Activated T-helper 1 cell treated with anti-CD3 and anti-CD28 coated beads, Interleukin-12 subunit alpha, Interleukin-12 subunit beta, Interleukin-2, Interleukin-4 antibody, amounts not matched to agents 30 ng/mL and 10 ng/mL and 1 ng/mL, durations not matched to agents 14 hours and 24 hours and 36 hours (primary cell): ENCODE results near the gene R3HDM1. TPM values are rescaled to one million over a fixed set of nuclear protein-coding genes. Genes with fewer than 3 reads are reported as not detected.
"Not testable (repeated sequence)": the region's sequence is repeated elsewhere in the genome, so short reads cannot be mapped to it uniquely, and the experiment has no call there.

Experiments
- DNase-seq: peaks from one replicate; pipeline ENCODE4 v3.0.0; 2021; ENCODE audit warnings: low spot score
- H3K27ac Mint-ChIP-seq: one replicate; pipeline ENCODE4 v1.8.0; 2021; ENCODE audit warnings: mild to moderate bottlenecking, mixed read lengths
- H3K27me3 Mint-ChIP-seq: one replicate; pipeline ENCODE4 v1.8.0; 2022; ENCODE audit warnings: mild to moderate bottlenecking, moderate library complexity, mixed read lengths; ENCODE audit not compliant: insufficient read depth
- H3K36me3 Mint-ChIP-seq: one replicate; pipeline ENCODE4 v1.8.0; 2021; ENCODE audit warnings: low read depth, mixed read lengths
- H3K4me1 Mint-ChIP-seq: one replicate; pipeline ENCODE4 v1.8.0; 2021; ENCODE audit warnings: low read depth, mixed read lengths
- H3K4me3 Mint-ChIP-seq: one replicate; pipeline ENCODE4 v1.8.0; 2021; ENCODE audit warnings: mild to moderate bottlenecking, moderate library complexity, mixed read lengths
- H3K9me3 Mint-ChIP-seq: one replicate; pipeline ENCODE4 v1.8.0; 2021; ENCODE audit warnings: mixed read lengths
- intact Hi-C: fragments of 100-400 bp; cut with micrococcal nuclease; formaldehyde crosslinking; loops from one replicate; pipeline ENCODE4 v1.15.1; 2024
- total RNA-seq: library from RNA; stranded (reverse); gene quantifications from 2 replicates; pipeline ENCODE4 v1.2.3, GENCODE V29; 2022

Gene R3HDM1
- total RNA-seq: 63.0 and 64.0 TPM in 2 replicates

DNA sequence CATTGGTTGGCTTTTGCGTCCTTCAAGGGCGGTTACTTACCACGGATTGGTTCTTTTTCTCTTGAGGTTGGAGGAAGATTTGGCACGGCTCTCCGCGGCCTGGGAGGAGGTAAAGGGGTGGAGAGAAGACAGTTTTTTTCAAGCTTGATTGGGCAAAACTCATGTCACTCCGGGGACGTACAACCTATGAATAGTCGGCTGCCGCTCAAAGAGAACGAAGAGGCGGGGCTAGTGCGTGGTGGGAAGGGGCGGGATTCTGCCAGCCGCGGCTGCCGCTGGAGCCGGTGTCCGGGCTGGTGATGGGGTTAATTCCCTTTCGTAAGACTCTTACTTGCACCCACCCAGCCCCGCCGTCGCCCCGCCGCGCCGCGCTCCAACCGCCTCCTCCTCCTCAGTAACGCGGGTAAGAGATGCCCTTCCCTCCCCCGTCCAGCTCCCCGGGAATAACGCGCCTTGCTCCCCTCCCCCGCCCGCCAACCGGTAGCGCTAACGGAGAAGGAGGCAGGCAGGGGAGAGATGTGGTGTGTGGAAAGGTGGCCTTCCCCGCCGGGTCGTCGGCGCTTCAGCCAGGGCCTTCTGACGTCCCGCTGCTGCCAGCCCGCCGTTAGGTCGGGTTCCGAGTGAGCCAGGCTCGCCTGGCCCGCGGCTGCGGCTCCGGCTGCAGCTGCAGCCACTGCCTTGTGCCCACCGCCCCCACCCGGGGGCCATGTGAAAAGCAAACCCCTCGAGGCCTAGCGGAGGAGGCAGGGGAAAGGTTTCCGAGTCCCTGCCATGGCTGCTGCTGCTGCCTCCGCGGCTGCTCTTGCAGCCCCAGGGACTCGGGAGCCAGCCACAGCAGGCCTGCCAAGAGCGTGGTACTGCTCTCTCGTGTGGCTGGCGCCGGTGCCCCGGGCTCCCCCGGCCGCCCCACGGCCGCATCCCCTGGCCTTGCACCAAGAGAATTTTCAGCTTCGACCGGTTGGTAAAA lies at the start of gene R3HDM1:
Gene R3HDM1 (plus strand): TSS at position 254 of the 967 bp plus-strand sequence. CDS start 73,362 bp downstream, outside the sequence.
- Mint-ChIP-seq H3K36me3 (peaks cover 3% of the 10 kb centered on the region), H3K4me3 (no peak within 1 kb of the TSS), H3K27ac (peak within 1 kb of the TSS; percentile 83), H3K27me3 (no peaks in the 10 kb centered on the region), H3K4me1 (peaks cover 17% of the 10 kb centered on the region), H3K9me3 (no peaks in the 10 kb centered on the region)
- DNase-seq: peak; percentile 95
- intact Hi-C loops: loop anchor here (1.0 to 5.0 kb wide), 10 partner anchors 133 to 1409 kb away; partner anchors contain the start of genes CCNT2 and RAB3GAP1

DNA sequence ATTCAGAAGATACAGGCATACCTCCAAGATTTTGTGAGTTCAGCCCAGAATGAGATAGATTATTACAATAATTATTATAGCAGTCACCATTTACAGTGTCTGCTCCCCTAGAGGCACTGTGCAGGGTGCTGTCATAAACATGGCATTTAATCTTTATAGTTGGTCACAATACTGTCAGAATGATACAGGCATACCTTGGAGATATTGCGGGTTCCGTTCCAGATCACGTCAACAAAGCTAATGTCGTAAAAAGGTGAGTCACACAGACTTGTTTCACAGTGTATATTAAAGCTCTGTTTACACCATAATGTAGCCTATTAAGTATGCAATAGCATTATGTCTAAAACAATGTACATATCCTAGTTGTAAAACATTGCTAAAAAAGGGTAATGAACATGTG lies 45.8 kb upstream of the R3HDM1 start:
- Mint-ChIP-seq H3K4me1 (no peaks in the 10 kb centered on the region), H3K27me3 (peaks cover 1% of the 10 kb centered on the region), H3K27ac (no peak overlapping the region), H3K36me3 (no peaks in the 10 kb centered on the region), H3K4me3 (no peak overlapping the region), H3K9me3 (peaks cover 16% of the 10 kb centered on the region)
- no peak for DNase-seq
- intact Hi-C loops: no loop called here

DNA sequence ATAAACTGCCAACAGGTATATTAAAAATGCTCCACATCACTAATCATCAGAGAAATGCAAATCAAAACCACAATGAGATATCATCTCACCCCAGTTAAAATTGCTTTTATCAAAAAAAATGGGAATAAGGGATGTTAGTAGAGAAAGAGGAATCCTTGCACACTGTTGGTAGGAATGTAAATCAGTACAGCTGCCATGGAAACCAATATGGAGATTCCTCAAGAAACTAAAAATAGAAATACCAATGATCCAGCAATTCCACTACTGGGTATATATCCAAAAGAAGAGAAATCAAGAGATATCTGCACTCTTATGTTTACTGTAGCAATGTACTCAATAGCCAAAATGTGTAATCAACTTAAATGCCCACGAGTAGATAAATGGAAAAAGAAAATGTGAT lies 40.9 kb upstream of the R3HDM1 start:
- DNase-seq: no peak
- peaks cover 13% of the 10 kb centered on the region for H3K9me3 Mint-ChIP-seq
- H3K27ac Mint-ChIP-seq: no peak overlapping the region
- H3K4me3 Mint-ChIP-seq: no peak overlapping the region
- H3K36me3 Mint-ChIP-seq: no peaks in the 10 kb centered on the region
- intact Hi-C loops: no loop called here
- H3K4me1 Mint-ChIP-seq: no peaks in the 10 kb centered on the region
- no peaks in the 10 kb centered on the region for H3K27me3 Mint-ChIP-seq

DNA sequence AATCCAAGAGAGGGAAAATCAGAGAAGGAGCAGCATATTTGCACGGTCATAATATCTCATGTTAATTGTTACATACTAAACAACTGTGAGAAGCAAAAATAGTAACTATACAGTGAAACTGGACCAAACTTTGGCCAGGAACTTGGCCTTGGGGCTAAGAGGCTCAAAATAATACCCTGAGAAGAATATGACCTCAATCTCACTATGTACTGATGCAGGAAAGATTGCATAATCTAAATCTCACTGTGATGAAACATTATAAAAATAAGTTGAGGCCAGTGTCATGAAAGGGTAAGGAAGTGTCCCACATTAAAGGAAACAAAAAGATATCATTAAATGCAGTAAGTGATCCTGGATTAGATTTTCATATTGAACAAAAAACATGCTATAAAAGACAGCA lies 36.8 kb upstream of the R3HDM1 start:
- Mint-ChIP-seq H3K27ac (no peak overlapping the region), H3K4me1 (no peaks in the 10 kb centered on the region), H3K27me3 (no peaks in the 10 kb centered on the region), H3K36me3 (peaks cover 7% of the 10 kb centered on the region), H3K9me3 (peaks cover 18% of the 10 kb centered on the region), H3K4me3 (no peak overlapping the region)
- no peak for DNase-seq
- intact Hi-C loops: no loop called here

DNA sequence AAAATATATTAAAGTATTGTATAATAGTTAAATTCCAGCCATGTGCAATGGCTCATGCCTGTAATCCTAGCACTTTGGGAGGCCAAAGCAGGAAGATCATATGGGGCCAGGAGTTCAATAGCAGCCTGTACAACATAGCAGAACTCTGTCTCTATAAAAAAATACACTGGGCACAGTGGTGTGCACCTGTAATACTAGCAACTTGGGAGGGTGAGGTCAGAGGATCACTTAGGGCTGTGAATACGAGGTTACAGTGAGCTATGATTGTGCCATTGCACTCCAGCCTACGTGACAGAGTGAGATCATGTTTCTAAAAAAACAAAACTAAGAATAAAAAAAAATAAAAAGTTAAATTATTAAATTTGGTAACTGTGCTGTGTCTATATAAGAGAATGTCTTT lies 36.4 kb upstream of the R3HDM1 start:
- Mint-ChIP-seq H3K36me3 (peaks cover 8% of the 10 kb centered on the region), H3K9me3 (peaks cover 22% of the 10 kb centered on the region), H3K27ac (no peak overlapping the region), H3K4me3 (no peak overlapping the region), H3K27me3 (no peaks in the 10 kb centered on the region), H3K4me1 (no peaks in the 10 kb centered on the region)
- intact Hi-C loops: no loop called here
- DNase-seq: no peak

DNA sequence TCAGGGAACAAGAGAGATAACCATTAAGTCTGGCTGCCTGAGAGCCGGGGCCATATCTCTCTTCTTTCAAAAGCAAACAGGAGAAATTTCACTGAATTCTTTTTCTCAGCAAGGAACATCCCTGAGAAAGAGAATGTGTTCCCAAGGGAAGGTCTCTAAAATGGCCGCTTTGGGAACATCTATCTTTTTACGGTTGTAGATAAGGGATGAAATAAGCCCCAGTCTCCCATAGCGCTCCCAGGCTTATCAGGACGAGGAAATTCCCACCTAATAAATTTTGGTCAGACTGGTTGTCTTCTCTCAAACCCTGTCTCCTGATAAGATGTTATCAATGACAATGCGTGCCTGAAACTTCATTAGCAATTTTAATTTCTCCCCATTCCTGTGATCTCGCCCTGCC lies 32.7 kb upstream of the R3HDM1 start:
- H3K27me3 Mint-ChIP-seq, H3K27ac Mint-ChIP-seq, intact Hi-C loops, DNase-seq, H3K4me3 Mint-ChIP-seq, H3K4me1 Mint-ChIP-seq: not testable (repeated sequence)
- peaks cover 22% of the 10 kb centered on the region for H3K9me3 Mint-ChIP-seq
- peaks cover 11% of the 10 kb centered on the region for H3K36me3 Mint-ChIP-seq

DNA sequence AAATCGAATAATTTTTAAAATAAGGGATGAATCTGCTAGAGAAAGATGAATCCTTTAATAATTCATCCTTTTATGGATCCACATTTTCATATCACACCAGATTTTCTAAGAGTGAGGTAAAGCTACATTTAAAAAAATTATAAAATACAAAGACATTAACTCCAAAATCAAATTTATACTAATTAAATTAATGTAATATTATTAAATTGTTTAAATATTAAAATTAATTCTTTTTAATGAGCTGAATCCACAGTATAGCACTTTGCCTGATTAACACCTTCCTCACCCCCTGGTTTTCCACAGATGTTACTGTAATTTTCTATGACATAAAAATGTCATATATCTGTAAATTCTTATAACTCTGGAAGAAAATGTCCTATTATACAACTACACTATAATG lies 26.5 kb upstream of the R3HDM1 start:
- DNase-seq: no peak
- Mint-ChIP-seq H3K4me1 (no peaks in the 10 kb centered on the region), H3K36me3 (peaks cover 3% of the 10 kb centered on the region), H3K27me3 (no peaks in the 10 kb centered on the region), H3K4me3 (no peak overlapping the region), H3K9me3 (peaks cover under 1% of the 10 kb centered on the region), H3K27ac (no peak overlapping the region)
- intact Hi-C loops: no loop called here

DNA sequence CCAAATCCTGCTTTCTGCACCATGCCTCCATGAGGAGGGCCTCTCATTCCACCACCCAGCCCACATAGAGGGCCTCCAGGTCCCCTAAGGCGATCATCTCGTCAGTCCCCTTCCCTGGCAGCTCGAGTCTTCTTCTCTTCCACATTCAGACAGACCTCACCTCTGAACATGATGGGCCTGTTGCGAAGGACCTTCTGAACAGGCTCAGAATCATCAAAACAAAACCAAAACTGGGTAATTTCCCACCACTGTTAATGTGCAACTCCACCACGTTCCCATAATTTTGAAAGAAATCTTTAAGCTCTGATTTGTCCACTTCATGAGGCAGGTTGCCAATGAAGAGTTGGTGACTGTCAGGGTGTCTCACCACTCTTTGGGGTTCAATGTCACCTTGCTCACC lies 20.7 kb upstream of the R3HDM1 start:
- Mint-ChIP-seq H3K4me3 (no peak overlapping the region), H3K27ac (no peak overlapping the region), H3K36me3 (peaks cover 2% of the 10 kb centered on the region), H3K27me3 (no peaks in the 10 kb centered on the region), H3K9me3 (peaks cover 3% of the 10 kb centered on the region), H3K4me1 (peaks cover 4% of the 10 kb centered on the region)
- no peak for DNase-seq
- intact Hi-C loops: no loop called here

DNA sequence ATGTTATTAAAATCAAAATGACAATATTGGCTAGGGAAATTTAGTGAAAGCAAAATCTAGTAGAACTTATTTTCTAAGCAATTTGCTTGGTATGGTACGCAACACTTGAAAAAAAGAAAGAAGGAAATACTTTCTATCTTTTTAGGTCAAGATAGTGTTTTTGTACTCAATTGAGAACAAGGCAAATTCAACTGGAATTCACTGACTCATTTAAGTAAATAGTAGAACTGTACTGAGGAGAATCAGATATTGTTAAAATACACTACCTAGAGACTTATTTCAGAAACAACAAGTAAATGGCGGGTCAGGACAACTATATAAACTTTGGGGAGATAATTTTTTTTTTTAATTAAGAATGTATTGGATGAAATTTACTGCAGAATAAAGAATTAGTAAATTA lies 19.2 kb upstream of the R3HDM1 start:
- Mint-ChIP-seq H3K27me3 (no peaks in the 10 kb centered on the region), H3K9me3 (peaks cover 3% of the 10 kb centered on the region)

DNA sequence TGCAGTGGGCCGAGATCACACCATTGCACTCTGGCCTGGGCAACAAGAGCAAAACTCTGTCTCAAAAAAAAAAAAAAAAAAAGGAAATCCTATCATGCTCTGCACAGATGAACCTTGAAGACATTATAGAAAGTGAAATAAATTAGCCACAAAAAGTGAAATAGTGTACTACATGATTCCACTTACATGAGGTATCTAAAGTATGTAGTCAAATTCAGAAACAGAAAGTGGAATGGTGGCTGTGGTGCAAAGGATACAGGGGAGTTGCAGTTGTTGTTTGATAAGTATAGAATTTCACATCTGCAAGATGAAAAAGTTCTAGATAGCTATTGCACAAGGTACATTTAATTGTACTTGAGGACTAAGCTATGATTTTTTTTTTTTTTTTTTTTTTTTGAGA lies 5.5 kb upstream of the R3HDM1 start:
- H3K9me3 Mint-ChIP-seq: no peaks in the 10 kb centered on the region
- H3K36me3 Mint-ChIP-seq: peaks cover 7% of the 10 kb centered on the region
- no peak overlapping the region for H3K4me3 Mint-ChIP-seq
- H3K27me3 Mint-ChIP-seq: no peaks in the 10 kb centered on the region
- intact Hi-C loops: no loop called here
- DNase-seq: no peak
- peaks cover 17% of the 10 kb centered on the region for H3K4me1 Mint-ChIP-seq
- no peak overlapping the region for H3K27ac Mint-ChIP-seq

More for the DNA sequence above, 19.2 kb upstream of the R3HDM1 start:
- Mint-ChIP-seq H3K36me3 (peaks cover 2% of the 10 kb centered on the region), H3K27ac (no peak overlapping the region), H3K4me1 (peaks cover 4% of the 10 kb centered on the region), H3K4me3 (no peak overlapping the region)
- no peak for DNase-seq
- intact Hi-C loops: no loop called here

DNA sequence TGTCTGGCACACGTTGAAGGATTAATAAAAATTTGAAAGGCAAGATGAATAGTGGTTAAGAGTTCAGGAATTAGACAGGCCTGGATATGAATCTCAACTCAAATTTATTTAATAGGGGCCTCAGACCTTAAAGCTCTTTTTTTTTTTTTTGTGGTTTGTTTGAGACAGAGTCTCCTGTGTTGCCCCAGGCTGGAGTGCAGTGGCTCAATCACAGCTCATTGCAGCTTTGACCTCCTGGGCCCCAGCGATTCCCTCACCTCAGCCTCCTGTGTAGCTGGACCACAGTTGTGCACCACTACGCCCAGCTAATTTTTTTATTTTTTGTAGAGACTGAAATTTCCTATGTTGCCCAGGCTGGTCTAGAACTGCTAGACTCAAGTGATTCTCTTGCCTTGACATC lies 3.3 kb upstream of the R3HDM1 start:
- Mint-ChIP-seq H3K4me1 (peaks cover 22% of the 10 kb centered on the region), H3K27ac (no peak overlapping the region), H3K36me3 (peaks cover 7% of the 10 kb centered on the region), H3K9me3 (no peaks in the 10 kb centered on the region), H3K4me3 (no peak overlapping the region), H3K27me3 (no peaks in the 10 kb centered on the region)
- intact Hi-C loops: no loop called here
- no peak for DNase-seq

DNA sequence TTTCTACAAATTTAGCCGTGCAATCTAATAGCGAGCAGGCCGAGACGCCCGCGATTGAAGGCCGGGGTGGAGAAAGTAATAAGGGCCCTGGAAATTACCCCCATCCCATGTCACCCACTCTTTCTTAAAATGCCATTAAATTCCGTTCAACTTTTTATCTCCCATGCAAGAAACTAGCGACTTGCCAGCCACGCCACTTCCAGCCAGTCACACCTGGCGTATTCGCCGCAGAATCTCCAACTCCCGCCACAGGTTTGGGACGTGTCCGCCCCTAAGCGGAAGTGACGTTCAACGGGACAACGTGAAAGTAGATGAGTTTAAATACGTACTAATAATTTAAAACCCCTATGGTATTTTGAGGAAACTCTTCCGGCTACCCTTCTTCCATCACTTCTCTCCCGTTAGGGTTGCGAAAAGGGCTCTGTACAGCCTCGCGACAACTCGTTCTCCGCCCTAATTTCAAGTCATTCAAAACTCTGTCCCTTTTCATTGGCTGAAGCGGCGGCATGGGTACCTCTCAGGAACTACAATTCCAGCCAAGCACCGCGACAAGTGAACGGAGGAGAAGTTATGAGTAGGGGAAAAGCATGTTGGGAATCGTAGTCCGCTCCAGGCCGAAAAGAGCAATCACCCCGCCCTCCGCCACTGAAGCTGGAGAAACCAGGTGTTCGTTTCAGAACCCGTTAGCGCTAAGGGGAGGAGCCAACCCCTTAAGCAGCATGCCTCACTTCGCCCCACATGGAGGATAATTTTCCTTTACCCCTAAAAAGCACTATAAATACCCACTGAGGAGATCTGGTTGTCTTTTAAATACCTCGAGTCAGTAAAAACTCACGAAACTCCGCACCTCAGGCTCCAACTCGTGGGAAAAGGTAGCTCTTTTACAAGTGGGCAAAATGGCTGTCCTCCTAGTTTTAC lies 712 bp upstream of the R3HDM1 start, which contains the start of gene ZRANB3:
Gene ZRANB3 (minus strand): TSS at position 906 of the 918 bp plus-strand sequence.
- H3K36me3 Mint-ChIP-seq: peaks cover 3% of the 10 kb centered on the region
- intact Hi-C loops: loop anchor here (1.0 to 5.0 kb wide), 13 partner anchors 134 to 1408 kb away; partner anchors contain the start of genes CCNT2, DARS1, MCM6 and RAB3GAP1
- peak; percentile 92 for DNase-seq
- no peaks in the 10 kb centered on the region for H3K9me3 Mint-ChIP-seq
- H3K4me3 Mint-ChIP-seq: no peak within 1 kb of the TSS
- H3K27me3 Mint-ChIP-seq: no peaks in the 10 kb centered on the region
- H3K27ac Mint-ChIP-seq: peak within 1 kb of the TSS; percentile 83
- peaks cover 21% of the 10 kb centered on the region for H3K4me1 Mint-ChIP-seq
